GM18870 (cell line): Measurements from ENCODE around the gene PHF5A.
"Not testable (repeated sequence)": the region's sequence is repeated elsewhere in the genome, so short reads cannot be mapped to it uniquely, and the experiment has no call there.

Source experiments
- ATAC-seq: cut with Tn5 transposase; IDR thresholded peaks from one replicate; pipeline ENCODE4 v1.9.1; 2021; ENCODE audit warnings: moderate library complexity; ENCODE audit not compliant: unreplicated experiment

The PHF5A gene

DNA sequence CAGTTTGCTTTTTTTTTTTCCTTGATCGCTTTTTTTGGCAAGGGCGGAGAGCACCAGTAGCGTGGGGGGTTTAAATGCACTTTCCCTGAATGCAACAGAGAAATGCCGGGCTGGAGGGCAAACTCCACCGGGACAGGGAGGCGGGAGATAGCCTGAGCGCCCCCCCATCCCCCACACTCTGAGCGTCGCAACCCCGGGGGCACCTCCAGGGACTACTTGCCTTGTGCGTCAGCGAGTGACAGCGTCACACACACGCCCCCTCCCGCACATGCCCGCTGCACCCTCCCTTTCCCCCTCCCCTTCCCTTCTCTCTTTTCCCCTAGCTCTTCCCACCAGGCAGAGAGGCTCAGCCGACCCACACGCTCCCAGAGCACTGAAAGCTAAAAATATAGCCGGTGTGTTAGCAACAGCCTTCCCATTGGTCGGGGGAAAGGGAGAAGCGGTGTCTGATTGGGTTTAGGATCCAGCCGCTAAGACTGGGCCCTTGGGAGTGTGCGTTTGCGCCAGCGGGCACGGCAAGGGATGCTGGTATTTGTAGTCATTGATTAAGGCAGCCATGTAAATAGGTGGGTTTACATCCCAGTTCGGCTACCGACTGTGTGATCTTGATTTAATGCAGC is 20.2 kb downstream of the PHF5A start:
- ATAC-seq, result peak; percentile 50

DNA sequence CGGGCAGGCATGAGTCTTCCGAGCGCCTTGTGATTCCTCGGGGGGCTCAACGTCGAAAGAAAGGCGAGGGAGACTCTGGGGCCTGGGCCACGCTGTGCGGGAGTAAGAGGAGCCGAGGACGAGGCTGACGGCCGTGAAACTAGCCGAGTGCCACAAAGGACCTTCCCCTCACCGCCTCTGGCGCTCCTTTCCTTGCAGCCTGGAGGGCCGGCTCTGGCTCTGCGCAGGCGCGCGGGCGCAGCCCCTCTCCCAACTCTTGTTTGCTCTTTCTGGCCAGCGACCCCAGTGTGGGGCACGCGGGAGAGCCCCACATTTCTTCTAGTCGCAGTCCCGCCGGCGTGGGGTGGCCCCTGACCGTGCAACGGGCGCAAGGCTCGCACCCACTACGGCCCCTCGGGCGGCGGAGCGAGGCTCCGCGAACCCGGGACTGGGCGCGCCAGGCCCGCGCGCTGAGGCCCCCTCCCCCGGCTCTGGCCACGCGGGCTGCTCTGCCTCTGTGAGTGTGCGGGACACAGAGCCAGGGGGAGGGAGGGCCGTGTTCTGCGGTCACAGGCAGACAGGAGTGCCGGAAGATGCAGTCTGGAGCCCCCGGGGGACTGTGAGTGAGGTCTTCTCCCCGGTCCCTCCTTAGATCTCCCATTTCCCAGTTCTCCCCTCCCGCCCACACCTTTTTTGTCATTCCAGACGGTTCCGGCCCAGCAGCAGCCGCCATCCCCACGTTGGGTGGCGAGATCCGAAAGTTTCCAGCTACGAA is 20.9 kb downstream of the PHF5A start:
- ATAC-seq, result no peak

DNA sequence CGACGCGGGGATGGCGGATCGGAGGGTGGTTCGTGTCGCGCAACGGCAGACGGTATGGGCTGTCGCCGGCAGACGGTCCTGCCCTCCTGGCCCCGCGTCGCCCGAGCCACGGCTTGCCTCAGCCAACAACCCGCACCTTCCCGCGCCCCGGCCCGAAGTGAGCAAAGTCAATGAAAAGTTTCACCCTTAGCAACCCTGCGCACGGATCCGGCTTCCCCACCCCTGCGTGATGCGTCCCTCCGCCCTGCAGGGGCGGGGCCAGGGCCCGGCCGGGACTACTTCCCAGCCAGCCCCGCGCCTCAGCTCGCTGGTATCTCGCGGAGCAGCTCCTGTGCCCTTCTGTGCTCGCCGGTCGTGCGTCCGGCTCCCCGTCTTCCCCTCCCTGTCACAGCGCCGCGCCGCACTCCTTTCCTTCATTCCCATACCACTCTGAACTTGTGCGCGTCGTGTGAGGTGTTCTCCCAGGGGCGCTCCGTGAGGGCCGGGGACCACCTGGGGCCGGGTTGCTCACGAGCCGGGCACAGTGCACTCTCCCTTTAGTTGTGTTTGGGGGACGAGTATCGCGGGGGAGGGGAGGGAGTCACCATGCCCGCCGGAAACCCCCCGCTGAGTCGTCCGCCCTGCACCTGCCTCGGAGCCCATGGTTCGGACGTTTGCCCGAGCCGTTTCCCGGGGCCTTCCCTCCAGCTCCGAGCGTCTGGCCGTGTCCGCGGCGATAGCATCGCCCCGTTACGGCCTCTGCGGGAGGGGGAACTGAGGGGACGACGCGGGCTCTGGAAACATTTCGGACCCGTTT is 21.7 kb downstream of the PHF5A start, which contains the start of gene TOB2:
Gene TOB2 (minus strand): TSS at position 163 of the 796 bp plus-strand sequence. CDS start 9,456 bp downstream, outside the sequence.
- no peak for ATAC-seq

DNA sequence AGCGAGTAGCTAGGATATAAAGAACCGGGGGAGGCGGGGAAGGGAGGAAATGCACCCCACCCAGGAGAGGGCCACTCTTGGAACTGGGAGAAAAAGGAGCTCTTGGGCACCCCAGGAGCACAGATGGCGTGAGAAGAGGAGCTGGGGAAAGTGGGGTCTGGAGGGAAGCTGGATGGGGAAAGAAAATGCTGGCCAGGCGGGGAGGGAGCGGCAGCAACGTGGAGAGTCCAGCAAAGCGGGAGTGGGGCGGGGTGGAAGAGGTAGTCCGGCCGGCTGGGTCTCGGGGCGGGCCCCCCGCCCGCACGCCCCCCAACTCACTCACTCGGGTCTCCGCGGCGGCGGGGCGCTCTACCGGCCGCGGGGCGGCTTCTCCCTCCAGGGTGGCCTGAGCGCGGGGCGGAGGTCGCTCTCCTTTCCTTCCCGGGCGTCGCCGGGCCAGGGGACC is 22.4 kb downstream of the PHF5A start:
- ATAC-seq, result no peak

DNA sequence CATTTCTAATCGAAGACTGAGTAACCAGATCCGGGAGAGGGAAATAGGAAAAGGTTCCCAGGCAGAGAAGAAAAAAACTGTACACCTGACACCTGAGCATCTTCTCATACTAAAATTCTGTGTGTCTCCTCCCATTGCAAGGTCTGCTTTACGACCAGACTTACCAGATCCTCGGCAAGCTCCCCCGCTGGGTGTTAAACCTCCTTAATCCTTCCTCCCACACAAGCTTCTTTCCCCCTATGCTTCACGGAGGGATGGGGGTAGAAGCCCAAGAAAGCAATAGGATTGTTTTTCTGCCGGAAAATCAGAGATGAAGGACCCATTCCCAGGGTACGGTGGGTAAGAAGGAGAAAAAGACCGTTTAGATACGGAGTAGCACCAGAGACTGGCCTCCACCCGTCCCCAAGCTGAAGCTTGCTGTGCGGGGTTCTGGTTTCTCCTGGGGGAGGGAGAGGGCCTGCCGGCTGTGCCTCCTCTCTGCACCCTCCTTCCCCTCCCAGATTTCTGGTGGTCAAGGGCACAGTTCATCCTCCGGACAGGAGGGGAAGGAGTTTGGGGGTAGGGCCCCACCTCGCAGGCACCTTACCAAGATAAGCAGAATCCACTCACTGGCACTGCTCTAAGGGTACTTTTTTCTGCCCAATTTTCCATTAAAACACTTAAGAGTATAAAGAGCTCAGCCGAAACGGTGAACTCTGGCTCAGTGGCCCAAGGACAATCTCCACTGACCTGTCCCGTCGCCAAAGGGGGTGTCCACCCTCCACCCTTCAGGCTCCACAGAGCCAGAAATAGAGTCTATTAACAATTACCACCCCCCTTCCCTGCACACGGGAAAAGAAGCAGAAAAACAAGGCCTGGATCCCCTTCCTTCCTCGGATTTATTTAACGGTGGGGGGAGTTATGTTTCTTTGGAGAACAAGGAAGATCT is 23.1 kb downstream of the PHF5A start:
- no peak for ATAC-seq

DNA sequence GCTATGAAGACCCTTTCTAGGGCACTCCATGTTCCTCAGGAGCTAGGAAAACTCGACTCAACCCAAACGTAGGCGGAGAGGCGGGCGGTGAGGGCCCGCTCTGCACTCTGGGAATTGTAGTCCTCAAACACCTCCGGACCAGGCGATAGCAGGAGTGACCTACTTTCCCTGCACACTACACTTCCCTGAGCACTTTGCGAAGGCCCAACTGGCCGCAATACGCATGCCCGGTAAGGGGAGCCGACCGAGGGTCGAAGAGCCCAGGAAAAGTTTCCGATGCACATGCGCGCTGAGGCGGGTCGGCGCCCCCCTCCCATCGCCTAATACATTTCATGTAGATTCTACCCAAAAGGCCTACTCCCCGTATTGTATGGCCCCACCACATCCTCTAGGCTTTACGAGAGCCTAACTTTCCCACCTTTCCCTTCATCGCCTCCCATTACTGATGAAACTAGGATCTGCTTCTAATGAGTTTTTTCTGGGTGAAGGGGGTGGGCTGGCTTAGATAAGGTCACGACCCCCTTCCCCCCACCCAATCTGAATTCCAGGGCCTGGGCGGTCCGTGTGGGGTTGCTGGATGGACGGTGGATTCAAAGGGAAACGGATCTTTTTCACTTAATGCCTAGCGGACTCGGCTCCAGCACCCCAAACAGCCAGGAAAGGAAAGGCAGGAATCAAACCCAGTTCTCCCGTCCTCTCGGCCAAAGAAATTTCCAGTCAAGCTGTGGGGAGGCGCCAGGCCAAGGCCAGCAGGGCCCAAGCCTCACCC is 23.9 kb downstream of the PHF5A start:
- ATAC-seq, result peak; percentile 57

DNA sequence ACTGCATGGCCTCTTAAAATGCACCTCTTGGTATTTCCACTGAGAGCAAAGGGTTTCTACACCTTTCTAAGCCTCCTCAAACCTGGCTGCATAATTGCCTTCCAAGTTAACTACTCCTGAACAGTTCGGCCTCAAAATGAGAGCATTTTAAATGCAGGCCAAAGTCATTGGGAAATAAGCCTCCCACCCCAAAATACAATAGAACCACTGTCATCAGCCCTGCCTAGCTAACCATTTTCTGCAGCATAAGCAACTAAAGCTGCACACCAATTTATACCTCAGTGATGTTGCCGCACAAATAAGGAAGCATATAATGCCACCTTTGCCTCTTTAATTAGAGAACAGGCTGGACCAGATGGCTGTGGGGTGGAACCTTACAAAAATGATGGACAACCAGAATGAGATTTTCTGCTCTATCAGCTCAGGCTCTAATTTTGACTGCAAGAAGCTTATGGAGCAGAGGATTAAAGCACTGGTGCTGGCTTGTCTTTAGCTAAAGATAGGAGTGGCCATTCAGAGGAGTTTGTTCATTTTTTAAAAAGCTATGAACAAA is 26.2 kb downstream of the PHF5A start:
- no peak for ATAC-seq

DNA sequence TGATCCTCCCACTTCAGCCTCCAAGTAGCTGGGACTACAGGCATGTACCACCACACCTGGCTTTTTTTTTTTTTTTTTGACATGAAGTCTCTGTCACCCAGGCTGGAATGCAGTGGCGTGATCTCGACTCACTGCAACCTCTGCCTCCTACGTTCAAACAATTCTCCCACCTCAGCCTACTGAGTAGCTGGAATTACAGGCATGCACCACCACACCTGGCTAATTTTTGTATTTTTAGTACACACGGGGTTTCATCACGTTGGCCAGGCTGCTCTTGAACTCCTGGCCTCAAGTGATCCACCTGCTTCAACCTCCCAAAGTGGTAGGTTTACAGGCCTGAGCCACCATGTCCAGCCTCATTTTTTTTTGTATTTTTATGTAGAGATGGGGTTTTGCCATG is 28.0 kb downstream of the PHF5A start:
- not testable (repeated sequence) for ATAC-seq

DNA sequence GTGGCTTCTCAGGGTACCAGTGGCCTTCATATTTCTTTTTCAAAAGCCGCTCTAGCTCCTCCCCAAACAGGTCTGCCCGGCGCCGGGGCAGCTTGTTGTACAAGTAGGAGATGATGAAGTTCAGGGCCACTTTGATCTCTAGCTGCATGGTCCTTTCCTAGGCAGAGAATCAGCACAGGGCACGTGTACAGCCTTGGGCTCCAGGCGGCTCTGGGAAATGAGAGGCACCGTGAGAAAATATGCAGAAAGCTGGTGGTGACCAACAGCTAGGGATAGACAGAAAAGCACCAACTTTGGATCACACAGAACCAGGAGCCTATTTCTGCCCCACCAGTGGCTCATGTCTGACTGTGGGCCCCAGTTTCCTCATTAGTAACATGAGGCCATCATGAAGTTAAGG is 31.3 kb downstream of the PHF5A start:
- no peak for ATAC-seq

DNA sequence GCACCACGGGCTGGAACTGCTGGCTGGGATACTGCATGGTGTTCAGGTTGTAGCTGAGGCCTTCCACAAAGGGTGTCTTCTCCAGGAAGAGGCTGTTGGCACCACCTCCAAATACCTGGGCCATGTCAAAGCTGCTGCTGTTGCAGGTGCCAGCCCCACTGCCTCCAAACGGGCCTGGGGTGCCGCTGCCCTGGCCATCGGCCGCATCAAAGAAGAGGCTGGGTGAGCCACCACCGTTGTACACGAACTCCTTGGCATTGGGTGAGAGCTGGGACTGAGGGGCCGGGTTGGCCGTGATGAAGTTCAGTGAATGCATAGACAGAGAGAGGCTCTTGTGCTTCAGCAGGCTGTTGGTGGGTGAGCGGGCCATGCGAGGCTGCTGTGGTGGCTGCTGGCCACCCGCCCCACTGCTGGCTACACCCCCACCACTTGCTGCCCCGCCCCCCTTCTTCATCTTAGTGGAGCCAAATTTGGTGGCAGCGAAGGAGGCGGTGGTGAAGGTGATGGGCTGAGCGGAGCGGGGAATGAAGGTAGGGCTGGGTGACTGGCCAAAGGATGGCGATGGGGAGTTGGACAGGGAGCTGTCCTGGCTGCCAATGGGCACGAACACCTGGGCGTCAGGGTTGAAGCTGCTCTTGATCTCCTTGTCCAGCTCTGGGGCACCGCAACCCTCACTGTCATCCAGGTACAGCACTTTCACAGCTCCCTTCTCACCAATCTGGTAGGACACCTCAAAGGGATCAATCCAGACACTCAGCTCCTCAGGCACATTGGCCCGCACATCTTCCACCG is 32.0 kb downstream of the PHF5A start:
- no peak for ATAC-seq

DNA sequence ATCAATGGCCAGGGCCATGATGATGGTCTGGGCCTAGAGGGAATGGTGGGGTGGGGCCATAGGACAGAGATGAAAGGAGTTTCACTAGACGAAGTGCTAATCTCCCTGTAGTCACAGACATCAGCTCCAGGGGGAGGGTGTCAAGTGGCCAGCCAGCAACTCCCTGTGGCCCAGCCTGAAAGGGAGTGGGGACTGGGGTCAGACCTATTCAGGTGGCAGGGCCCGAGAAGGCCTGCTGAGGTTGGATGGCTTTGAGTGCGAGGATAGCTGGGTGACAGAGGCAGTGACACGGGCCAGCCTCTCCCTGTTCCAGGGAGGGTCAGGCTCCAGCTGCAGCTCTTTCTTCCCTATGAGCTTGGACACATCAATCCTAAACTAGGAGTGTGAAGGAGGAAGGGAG is 32.9 kb downstream of the PHF5A start:
- no peak for ATAC-seq

DNA sequence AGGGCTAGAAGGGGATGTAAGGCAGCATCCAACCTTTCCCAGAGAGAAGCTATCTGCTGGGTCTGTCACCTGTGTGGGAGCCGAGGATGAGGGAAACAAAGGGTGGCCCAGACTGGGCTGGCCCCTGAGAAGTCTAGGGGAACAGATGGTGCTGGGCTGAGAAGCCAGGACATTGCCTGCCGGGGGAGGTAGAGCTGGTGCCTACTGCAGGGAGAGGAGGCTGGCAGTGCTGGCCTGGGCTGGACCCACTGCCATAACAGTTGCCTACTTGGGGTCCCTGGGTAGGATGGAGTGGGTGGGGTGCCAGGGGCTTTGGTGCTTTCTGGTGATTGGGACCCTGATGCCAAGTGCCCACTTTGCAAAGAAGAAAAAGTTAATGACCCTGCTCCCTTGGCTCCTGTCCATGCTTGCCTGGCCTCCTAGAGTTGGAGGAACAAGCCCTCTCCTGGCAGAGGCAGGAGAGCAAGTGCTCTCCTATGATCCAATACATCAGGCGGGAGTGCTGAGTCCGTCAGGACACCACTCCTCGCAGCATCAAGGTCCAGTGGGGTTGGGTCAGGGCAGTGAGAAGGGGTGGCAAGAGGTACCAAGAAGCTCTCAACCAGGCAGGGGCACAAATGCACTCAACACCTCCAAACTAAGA is 34.0 kb downstream of the PHF5A start:
- not testable (repeated sequence) for ATAC-seq

DNA sequence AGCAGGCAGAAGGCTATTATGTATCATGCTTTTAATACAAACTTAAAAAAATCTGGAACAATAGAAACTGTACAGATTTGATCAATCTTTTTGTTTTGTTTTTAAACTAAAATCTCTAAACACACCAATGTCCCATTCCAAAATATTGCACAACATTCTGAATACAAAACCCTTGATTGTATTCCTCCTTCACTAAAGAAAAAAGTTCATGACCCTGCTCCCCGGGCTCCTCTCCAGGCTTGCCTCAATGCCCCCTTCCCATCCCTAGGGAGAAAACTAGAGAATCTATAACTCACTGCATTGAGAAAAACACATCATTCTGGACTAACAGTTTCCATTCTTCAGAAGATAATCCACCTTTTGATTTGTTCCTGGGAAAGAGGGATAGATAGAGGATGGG is 35.0 kb downstream of the PHF5A start:
- not testable (repeated sequence) for ATAC-seq

DNA sequence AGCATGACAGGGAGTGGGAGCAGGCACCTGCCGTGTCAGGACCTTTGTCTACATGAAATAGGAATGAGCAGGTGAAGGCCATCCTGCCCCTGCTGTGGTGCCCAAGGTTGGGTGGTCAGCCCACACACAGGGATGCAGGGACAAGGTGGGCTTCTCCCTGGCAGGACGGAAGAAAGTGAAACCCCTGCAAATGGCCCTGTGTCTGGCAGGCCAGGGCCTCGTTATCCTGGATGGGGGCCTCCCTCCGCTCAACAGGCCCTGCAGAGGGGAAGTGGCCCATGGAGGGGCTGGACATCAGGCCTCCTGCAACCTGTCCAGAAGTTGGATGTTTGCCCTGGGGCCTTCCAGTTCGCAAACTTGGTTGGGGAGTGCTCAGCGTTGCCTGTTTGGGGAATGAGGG is 36.8 kb downstream of the PHF5A start:
- ATAC-seq, result no peak

DNA sequence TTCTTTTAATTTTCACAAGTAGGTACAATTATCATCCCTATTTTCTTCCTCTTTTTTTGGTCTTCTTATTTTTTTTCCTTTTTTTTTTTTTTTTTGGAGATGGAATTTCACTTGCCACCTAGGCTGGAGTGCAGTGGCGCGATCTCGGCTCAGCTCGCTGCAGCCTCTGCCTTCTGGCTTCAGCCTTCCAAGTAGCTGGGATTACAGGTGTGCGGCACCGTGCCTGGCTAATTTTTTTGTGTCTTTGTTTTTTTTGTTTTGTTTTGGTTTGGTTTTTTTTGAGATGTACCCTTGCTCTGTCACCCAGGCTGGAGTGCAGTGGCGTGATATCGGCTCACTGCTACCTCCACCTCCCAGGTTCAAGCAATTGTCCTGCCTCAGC is 38.5 kb downstream of the PHF5A start:
- ATAC-seq, result no peak

DNA sequence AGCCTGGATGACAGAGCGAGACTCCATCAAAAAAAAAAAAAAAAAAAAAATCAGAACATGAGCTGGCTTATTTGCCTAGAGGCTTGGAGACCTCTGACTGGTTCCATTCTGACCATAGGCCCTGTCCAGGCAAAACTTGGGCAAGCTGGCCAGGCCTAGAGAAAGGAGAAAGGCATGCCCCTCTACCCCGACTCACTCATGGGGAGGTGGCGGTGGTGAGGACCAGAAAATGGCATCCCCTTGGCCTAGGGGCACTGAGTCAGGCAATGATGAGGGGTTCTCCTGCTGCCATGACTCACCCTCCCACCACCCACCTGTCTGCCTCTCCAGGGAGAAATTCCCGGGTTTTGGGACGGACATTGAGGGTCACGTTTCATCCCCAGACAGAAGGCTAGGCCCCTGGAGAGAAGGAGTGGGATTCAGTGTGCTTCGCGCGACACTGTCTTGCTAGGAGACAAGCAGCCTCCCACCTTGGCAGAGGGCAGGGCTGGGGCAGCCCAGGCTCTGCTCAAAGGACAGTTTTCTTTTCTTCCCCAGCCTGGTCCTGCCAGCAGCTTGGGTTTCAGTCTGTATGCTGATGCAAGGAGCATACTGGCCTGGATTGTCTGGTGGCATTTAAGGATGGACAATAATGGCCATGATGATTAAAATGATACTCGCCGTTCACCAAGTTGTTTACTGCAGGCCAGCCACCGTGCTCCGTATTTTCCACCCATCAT is 39.1 kb downstream of the PHF5A start:
- ATAC-seq, result no peak

DNA sequence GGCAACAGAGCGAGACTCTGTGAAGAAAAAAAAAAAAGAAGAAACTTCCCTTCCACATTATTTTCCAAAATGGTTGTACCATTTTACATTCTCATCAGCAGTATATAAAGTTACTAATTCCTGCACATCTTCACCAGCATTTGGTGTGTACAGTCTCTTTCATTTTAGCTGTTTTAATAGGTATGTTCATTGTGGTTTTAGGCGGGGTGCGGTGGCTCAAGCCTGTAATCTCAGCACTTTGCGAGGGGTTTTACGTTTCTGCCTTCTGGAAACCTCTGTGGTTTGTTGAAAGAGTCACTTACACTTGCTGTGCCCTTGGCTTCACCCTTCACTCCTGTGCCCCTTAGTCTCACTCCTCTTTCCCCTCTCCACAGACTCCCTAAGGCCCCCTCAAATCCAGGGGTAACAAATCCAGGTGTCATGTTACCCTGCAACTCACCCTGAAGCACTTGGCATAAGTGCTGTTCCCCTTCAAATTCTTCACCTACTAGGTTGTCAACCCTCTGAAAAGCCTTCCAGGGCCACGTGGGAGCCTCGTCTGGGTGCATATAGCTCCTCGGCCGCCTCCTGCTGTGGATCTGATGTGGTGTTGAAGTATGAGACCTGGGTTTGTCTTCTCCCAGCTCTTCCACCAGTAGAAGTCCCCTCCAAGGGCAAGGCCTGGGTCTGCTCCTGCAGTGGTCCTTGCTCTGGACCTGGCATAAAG is 42.7 kb downstream of the PHF5A start:
- no peak for ATAC-seq
